Gastrocnemius medialis (tissue), 4 donors: ENCODE results near the gene UROC1. TPM values are rescaled to one million over a fixed set of nuclear protein-coding genes. Genes with fewer than 3 reads are reported as not detected.
A peak's percentile ranks its signal among the peaks of the same experiment; 100 is the strongest.

Experiments
- ATAC-seq, 2 donors: fragments of 150-250 bp; one replicate each; pipeline ENCODE4 v1.9.1; 2016
- DNase-seq, 2 donors: peaks; one replicate each; pipeline ENCODE4 v3.0.0-alpha.2; 2019
- H3K27ac ChIP-seq, 4 donors: fragments of 200-600 bp; sonication (generic); 1 replicate in 1 of 4; 2 replicates in 3 of 4; pipeline ENCODE4 v1.5.1; 2016 to 2018; ENCODE audit warnings: mild to moderate bottlenecking in 2 of 4, moderate library complexity in 1 of 4
- H3K27me3 ChIP-seq, 3 donors: fragments of 200-600 bp; sonication (generic) in 2 of 3; 1 replicate in 1 of 3; 2 replicates in 2 of 3; pipeline versions ENCODE4 v1.5.1 to v1.6.0; 2016 to 2019; ENCODE audit warnings: mild to moderate bottlenecking in 1 of 3, moderate library complexity in 1 of 3
- H3K36me3 ChIP-seq, 2 donors: fragments of 200-600 bp; sonication (generic) in 1 of 2; one replicate each; pipeline ENCODE4 v1.5.1; 2017 to 2018
- H3K4me1 ChIP-seq, 2 donors: fragments of 200-600 bp; sonication (generic) in 1 of 2; one replicate each; pipeline ENCODE4 v1.5.1; 2016 to 2017; ENCODE audit warnings: mild to moderate bottlenecking in 2 of 2
- H3K4me3 ChIP-seq, 4 donors: fragments of 200-600 bp; sonication (generic) in 3 of 4; 1 replicate in 1 of 4; 2 replicates in 3 of 4; pipeline ENCODE4 v1.5.1; 2016 to 2019; ENCODE audit warnings: mild to moderate bottlenecking in 2 of 4
- H3K9me3 ChIP-seq, 3 donors: fragments of 200-600 bp; sonication (generic) in 2 of 3; 1 replicate in 1 of 3; 2 replicates in 2 of 3; pipeline ENCODE4 v1.5.1; 2016 to 2019
- POLR2A ChIP-seq, 2 donors: fragments of 450-650 bp; IDR thresholded peaks; one replicate each; pipeline ENCODE4 v1.6.1; 2017; ENCODE audit warnings: antibody characterized with exemption in 2 of 2, mild to moderate bottlenecking in 2 of 2, moderate library complexity in 2 of 2
- in situ Hi-C, 4 donors: fragments of 200-750 bp; cut with MboI; loops; one replicate each; pipeline versions ENCODE4 v1.15.0 to v1.8.0; 2017; ENCODE audit warnings: low sequenced_read_pairs in 4 of 4
- intact Hi-C: fragments of 100-400 bp; cut with DNase I; formaldehyde crosslinking; loops from one replicate; pipeline ENCODE4 v1.15.1; 2023; ENCODE audit warnings: low total_unique reads
- total RNA-seq, 4 donors: library from RNA; depleted of rRNA; stranded (reverse); fragments of >200 nt; gene quantifications; one replicate each; pipeline versions ENCODE4 v1.1.0 to v1.2.3, GENCODE V29; 2016
- TF ChIP-seq, protein P1 (sequence below), 5 experiments: fragments of 450-650 bp in 3 of 5; fragments of 200-600 bp in 2 of 5; sonication (generic) in 2 of 5; IDR thresholded peaks in 4 of 5; conservative IDR thresholded peaks in 1 of 5; 1 replicate in 4 of 5; 2 replicates in 1 of 5; pipeline ENCODE4 v1.5.1; 2016 to 2019; ENCODE audit warnings: antibody characterized with exemption in 5 of 5, mild to moderate bottlenecking in 3 of 5, moderate library complexity in 3 of 5

Gene UROC1
- total RNA-seq, 4 donors from 2014 or later = 0.07 to 0.36 TPM; not detected in 2

- Histone ChIP-seq H3K36me3 (no peaks in the 10 kb centered on the region), H3K4me1 (peaks cover 0 to 8% of the 10 kb centered on the region in 2 donors), H3K27ac (no peak overlapping the region), H3K27me3 (peaks cover 13 to 21% (median 16%) of the 10 kb centered on the region in 3 donors), H3K4me3 (no peak overlapping the region), H3K9me3 (no peaks in the 10 kb centered on the region)
- no peak for TF ChIP-seq POLR2A (IDR thresholded peaks at IDR 0.05)
- TF ChIP-seq, protein P1, sequence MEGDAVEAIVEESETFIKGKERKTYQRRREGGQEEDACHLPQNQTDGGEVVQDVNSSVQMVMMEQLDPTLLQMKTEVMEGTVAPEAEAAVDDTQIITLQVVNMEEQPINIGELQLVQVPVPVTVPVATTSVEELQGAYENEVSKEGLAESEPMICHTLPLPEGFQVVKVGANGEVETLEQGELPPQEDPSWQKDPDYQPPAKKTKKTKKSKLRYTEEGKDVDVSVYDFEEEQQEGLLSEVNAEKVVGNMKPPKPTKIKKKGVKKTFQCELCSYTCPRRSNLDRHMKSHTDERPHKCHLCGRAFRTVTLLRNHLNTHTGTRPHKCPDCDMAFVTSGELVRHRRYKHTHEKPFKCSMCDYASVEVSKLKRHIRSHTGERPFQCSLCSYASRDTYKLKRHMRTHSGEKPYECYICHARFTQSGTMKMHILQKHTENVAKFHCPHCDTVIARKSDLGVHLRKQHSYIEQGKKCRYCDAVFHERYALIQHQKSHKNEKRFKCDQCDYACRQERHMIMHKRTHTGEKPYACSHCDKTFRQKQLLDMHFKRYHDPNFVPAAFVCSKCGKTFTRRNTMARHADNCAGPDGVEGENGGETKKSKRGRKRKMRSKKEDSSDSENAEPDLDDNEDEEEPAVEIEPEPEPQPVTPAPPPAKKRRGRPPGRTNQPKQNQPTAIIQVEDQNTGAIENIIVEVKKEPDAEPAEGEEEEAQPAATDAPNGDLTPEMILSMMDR (IDR thresholded peaks at IDR 0.05 in 4 of 5, conservative IDR thresholded peaks at IDR 0.05 in 1 of 5) = no peak
- intact Hi-C loops = no loop called here
- in situ Hi-C loops = no loop called here
- DNase-seq (peak in 1 of 2 donors; percentile 7), ATAC-seq (no peak)
Measured at GRCh38 chr3:126542340-126543241, 25.0 kb upstream of the UROC1 start.

DNA sequence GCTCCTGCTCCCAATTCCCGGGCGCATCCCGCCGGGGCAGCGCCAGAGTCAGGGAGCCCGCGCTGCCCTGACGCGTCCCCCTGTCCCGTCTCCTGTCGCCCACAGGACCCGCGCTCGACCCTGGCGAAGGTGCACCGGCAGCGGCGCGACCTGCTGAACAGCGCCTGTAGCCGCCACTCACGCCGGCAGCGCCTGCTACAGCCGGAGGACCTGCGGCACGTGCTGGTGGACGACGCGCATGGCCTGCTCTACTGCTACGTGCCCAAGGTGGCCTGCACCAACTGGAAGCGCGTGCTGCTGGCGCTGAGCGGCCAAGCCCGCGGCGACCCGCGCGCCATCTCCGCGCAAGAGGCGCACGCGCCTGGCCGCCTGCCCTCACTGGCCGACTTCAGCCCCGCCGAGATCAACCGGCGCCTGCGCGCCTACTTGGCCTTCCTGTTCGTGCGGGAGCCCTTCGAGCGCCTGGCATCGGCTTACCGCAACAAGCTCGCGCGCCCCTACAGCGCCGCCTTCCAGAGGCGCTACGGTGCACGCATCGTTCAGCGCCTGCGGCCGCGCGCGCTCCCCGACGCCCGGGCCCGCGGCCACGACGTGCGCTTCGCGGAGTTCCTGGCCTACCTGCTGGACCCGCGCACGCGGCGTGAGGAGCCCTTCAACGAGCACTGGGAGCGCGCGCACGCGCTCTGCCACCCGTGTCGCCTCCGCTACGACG is 24.2 kb upstream of the UROC1 start:
- Histone ChIP-seq H3K9me3 (no peaks in the 10 kb centered on the region), H3K4me3 (no peak overlapping the region), H3K27ac (no peak overlapping the region), H3K27me3 (peaks cover 13 to 21% (median 16%) of the 10 kb centered on the region in 3 donors), H3K36me3 (no peaks in the 10 kb centered on the region), H3K4me1 (peaks cover 0 to 8% of the 10 kb centered on the region in 2 donors)
- in situ Hi-C loops = no loop called here
- intact Hi-C loops = no loop called here
- TF ChIP-seq, protein P1 (IDR thresholded peaks at IDR 0.05 in 4 of 5, conservative IDR thresholded peaks at IDR 0.05 in 1 of 5) = no peak
- TF ChIP-seq POLR2A (IDR thresholded peaks at IDR 0.05) = no peak
- ATAC-seq = no peak
- peak; percentile 1 to 6 for DNase-seq

DNA sequence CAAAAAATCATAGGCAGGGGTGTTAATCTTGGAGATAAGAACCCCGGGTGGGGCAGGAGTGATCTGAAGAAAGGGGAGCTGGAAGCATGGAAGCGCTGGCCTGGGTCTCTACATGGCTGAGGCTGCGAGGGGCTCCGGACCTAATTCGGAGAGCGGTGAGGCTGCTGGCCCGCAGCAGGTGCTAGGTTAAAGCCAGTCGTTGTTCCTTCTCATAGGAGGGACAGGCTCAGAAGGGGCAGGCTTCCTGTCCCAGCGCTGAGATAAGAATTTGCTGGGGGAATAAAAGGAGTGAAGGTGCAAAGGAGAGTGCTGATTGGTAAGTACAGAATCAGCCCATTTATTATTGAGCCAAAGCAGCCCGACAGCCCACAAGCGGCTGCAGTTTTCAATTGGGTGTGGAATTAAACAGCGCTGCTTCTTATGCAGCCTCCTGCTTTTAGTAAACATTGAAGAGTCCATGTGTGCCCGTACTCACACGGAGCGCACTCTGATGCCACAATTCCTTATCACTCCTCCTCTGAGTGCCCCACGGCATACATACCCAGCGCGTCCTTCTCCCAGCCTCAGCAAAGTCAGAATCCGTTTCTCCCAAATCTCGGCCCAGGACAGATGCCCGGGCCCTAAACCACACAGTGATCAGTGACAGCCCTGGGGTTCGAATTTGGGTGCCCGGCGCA is 23.5 kb upstream of the UROC1 start:
- ATAC-seq = no peak
- Histone ChIP-seq H3K36me3 (no peaks in the 10 kb centered on the region), H3K27me3 (peaks cover 13 to 21% (median 16%) of the 10 kb centered on the region in 3 donors), H3K9me3 (no peaks in the 10 kb centered on the region), H3K4me3 (no peak overlapping the region), H3K27ac (no peak overlapping the region), H3K4me1 (peaks cover 0 to 8% of the 10 kb centered on the region in 2 donors)
- intact Hi-C loops = no loop called here
- in situ Hi-C loops = no loop called here
- DNase-seq = peak in 1 of 2 donors; percentile 0
- TF ChIP-seq, protein P1 (IDR thresholded peaks at IDR 0.05 in 4 of 5, conservative IDR thresholded peaks at IDR 0.05 in 1 of 5) = no peak
- TF ChIP-seq POLR2A (IDR thresholded peaks at IDR 0.05) = no peak

DNA sequence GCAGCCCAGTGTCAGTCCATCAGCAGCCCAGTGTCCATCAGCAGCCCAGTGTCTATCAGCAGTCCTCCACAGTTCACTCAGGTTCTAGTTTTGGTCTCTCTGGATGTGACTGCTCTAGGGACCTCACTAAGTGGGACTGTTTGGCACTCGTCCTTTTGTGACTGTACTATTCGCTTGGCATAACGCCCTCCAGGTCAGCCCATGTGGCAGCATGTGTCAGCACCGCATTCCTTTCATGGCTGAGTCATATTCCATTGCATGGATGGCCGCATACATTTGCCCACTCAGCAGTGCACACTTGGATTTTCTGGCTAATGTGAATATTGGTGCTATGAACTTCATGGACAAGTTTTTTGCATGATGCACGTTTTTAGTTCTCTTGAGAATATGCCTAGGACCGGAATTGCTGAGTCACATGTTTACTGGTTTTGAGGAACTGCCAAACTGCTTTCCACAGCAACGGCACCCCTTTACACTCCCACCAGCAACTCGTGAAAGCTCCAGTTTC is 22.8 kb upstream of the UROC1 start:
- Histone ChIP-seq H3K27ac (no peak overlapping the region), H3K9me3 (no peaks in the 10 kb centered on the region), H3K4me1 (peaks cover 0 to 8% of the 10 kb centered on the region in 2 donors), H3K4me3 (no peak overlapping the region), H3K36me3 (no peaks in the 10 kb centered on the region), H3K27me3 (peaks cover 13 to 21% (median 16%) of the 10 kb centered on the region in 3 donors)
- intact Hi-C loops = no loop called here
- TF ChIP-seq, protein P1 (IDR thresholded peaks at IDR 0.05 in 4 of 5, conservative IDR thresholded peaks at IDR 0.05 in 1 of 5) = no peak
- no peak for TF ChIP-seq POLR2A (IDR thresholded peaks at IDR 0.05)
- peak; percentile 51 to 74 for ATAC-seq
- in situ Hi-C loops = no loop called here
- DNase-seq = peak; percentile 1 to 50
